Pons (tissue), 1 donor: Measurements from ENCODE around the gene KIAA1328.
"Not testable (repeated sequence)": the region's sequence is repeated elsewhere in the genome, so short reads cannot be mapped to it uniquely, and the experiment has no call there.

Experiments
- DNase-seq: peaks from one replicate; pipeline ENCODE4 v3.0.0-alpha.2; 2016; ENCODE audit warnings: low spot score

Gene KIAA1328

DNA sequence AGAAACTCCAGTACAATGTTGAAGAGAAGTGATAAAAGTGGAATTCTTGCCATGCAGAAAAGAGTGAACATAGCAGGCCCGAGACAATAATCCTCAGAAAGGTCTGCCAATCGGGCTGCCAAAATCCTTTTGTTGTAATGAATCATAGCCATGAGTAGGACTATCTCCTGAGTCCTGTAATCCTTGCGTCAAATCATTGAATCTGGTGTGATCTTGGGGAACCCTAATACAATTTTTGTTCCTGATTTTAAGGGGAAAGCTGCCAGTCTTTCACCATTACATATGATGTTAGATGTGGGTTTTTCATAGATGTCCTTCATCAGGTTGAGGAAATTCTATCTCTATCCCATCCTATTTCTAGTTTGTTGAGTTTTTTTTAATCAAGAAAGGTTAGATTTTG, 2.4 kb upstream of the KIAA1328 start:
- no peak for DNase-seq

DNA sequence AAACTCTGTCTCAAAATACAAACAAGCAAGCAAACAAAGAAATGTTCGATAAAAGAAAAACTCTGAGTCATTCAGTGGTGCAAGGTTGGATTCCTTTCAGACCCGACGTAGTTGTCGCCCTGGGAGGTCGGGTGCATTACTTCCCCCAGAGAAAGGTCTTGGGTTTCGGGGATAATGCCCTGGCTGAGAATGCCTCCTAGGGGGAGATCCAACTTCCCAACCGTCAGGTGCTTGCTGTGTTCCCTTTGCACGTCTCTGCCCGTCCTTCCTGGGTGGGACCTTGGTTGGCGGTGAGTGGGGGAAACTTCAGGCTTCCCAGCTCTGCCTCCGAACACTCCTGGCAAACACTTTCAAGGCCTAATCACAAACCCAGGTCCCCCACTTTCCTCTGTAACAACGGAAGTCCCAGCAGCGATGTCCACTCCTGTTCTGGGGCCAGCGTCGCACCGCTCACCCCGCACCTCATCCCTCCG, 734 bp upstream of the KIAA1328 start:
- peak; percentile 37 for DNase-seq

GRCh38 chr18:36829362-36830157, 633 bp downstream of the KIAA1328 start:
- peak; percentile 51 for DNase-seq

DNA sequence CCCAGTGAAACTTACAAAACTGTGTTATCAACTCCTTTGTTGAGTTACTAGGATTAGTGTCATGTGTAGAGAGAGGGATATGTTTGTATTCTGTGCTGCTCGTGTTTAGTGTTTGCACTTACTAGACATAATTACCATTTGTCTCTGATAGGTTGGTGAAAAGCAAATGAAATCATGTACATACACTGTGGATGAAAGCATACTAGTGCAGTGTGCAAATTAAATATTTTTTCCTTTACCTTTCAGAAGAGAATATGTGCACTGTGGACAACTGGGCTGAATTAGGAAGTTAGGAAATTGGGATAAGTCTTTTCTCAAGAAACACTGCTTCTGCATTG, 1.2 kb downstream of the KIAA1328 start:
- no peak for DNase-seq

DNA sequence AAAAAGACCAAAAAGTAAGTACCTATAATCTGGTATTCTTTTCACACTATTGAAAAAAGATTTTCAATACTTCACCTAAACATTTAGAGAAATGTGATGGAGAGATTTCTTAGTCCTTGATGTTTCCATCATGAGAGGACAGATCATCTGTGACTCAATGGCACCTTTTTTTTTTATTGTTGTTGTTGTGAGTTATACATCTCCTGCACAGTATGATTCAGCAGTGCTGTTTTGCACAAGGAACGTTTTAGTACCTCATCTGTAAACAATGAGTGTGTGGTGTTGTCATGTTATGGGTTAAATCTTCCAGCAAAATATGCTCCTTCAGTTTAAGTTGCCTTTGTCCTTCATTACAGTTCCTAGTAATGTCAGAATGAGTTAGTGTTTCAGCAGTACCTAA, 2.2 kb downstream of the KIAA1328 start:
- DNase-seq = no peak

GRCh38 chr18:36833120-36833519, 4.2 kb downstream of the KIAA1328 start:
- DNase-seq = no peak

- DNase-seq = peak; percentile 41
Observed at GRCh38 chr18:36835927-36836326, 7.0 kb downstream of the KIAA1328 start.

- no peak for DNase-seq
Observed at GRCh38 chr18:36839835-36840234, 10.9 kb downstream of the KIAA1328 start.

DNA sequence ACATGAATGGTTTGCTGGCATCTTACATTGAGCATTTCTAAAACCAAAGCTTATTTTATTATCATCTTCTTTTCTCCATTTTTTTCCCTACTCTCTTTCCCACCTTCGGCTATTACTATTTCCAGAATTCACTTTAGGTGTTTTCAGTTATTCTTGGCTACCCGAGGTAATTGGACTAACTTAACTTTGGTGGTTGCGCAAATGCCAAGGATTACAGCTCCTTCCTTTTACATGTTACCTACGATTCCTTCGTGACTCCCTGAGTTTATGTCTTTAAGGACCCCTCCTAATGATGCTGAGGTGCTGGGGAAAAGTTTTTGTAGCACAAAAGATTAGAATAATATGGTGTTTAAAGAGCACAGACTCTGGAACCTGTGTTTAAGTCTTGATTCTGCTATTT, 14.3 kb downstream of the KIAA1328 start:
- DNase-seq = no peak

GRCh38 chr18:36843784-36844183, 14.9 kb downstream of the KIAA1328 start:
- DNase-seq = no peak

DNA sequence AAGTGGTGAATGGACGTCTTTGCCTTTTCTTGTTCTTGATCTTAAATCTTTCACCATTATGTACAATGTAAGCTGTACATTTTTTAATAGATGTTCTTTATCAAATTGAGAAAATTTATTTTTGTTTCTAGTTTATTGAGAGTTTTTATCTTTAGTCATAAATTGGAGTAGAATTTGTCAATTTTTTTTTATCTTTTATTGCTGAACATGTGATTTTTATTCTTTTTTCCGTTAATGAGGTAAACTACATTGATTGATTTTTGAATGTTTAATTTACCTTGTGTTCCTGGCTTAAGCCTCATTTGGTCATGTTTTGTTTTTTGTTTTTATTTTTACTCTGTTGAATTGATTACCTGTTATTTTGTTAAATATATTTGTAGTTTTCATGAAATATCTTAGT, 19.7 kb downstream of the KIAA1328 start:
- DNase-seq = no peak

DNA sequence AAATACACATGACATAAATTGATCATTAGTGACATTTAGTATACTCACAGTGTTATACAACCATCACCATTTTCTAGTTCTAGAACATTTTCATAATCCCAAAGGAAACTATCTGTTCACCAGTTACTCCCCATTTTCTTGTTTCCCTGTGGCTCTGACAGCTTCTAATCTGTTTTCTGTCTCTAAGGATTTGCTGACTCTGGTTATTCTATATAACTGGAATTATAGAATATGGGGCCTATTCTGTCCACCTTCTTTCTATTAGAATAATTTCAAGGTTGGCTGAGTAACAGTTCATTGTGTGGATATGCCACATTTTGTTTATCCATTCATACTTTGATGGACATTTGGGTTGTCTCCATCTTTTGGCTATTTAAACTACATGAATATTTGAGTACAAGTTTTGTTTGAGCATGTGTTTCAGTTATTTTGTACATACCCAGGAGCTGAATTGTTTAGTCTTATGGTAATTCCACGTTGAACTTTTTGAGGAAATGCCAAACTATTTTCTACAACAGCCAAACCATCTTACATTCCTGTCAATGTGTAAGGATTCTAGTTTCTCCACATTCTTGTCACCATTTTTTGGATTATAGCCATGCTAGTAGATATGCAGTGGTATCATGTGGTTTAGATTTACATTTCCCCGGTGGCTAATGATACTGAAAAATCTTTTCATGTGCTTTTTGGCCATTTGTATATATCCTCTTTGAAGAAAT, 20.5 kb downstream of the KIAA1328 start:
- DNase-seq = no peak

GRCh38 chr18:36850527-36851201, 21.7 kb downstream of the KIAA1328 start:
- no peak for DNase-seq

DNA sequence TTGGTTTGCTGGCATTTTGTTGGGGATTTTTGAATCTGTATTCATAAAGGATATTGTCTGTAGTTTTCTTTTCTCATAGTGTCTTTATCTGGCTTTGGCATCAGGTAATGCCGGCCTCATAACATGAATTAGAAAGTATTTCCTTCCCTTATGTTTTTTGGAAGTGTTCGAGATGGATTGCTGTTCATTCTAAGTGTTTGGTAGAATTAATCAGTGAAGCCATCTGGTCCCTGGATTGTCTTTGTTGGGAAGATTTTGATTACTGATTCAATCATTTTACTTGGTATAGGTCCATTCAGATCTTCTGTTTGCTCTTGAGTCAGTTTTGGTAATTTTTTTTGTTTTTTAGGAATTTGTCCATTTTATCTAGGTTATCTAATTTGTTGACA, 22.3 kb downstream of the KIAA1328 start:
- no peak for DNase-seq

- DNase-seq = peak; percentile 40
Observed at GRCh38 chr18:36856815-36857214, 27.9 kb downstream of the KIAA1328 start.

- DNase-seq = no peak
Observed at GRCh38 chr18:36862182-36862581, 33.3 kb downstream of the KIAA1328 start.

DNA sequence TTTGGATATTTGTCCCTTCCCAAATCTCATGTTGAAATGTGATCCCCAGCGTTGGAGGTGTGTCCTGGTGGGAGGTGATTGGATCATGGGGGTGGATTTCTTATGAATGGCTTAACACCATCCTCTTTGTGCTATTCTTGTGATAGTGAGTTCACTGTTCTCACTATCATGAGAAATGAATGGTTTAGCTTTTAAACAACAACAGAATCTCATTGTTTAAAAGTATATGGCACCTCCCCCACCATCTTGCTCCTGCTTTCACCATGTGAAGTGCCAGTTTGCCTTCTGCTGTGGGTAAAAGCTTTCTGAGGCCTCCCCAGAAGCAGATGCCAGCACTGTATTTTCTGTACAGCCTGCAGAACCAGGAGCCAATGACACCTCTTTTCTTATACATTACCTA, 38.1 kb downstream of the KIAA1328 start:
- DNase-seq = peak; percentile 49

DNA sequence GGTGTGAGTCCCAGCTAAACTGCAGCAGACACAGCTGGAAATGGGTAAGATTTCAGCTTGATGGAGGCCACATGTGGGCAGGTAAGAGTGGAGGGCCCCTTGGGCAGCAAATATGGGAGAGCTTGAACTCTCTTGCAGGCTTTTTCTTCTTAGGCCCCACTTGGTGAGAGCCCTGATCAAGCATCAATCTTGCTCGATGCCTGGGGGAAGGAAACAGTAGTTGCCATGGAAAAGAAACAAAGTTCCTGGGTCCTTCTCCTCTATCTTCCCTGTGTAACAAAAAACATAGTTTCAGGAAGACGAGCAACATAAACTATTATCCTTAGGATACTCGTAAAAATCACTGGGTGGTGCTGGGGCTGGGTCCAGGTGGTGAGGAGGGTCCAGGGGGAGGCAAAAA, 42.9 kb downstream of the KIAA1328 start:
- no peak for DNase-seq

DNA sequence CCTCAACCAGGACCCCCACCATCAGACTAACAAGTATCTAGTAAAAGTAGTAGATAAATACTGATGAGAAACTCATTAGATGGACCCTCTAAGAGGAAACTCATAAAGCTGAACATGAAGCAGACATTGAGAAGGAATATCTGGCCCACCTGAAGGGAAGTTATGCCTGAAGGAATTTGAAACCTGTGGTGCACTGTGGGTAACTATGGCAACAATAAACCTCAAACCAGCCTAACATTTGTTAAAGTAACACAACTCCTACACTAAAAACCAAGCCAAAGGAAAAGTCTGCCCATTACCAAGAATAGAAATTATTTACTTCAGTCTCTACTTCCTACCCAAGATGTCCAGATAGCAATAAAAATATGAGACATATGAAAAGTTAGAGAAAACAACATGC, 43.4 kb downstream of the KIAA1328 start:
- DNase-seq = no peak

DNA sequence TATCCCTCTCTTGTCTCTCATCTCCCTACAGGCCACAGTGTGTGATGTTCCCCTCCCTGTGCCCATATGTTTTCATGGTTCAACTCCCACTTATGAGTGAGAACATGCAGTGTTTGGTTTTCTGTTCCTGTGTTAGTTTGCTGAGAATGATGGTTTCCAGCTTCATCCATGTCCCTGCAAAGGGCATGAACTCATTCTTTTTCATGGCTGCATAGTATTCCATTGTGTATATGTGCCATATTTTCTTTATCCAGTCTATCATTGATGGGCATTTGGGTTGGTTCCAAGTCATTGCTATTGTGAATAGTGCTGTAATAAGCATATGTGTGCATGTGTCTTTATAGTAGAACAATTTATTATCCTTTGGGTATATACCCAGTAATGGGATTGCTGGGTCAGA, 44.9 kb downstream of the KIAA1328 start:
- DNase-seq = not testable (repeated sequence)

GRCh38 chr18:36879796-36880195, 50.9 kb downstream of the KIAA1328 start:
- not testable (repeated sequence) for DNase-seq

DNA sequence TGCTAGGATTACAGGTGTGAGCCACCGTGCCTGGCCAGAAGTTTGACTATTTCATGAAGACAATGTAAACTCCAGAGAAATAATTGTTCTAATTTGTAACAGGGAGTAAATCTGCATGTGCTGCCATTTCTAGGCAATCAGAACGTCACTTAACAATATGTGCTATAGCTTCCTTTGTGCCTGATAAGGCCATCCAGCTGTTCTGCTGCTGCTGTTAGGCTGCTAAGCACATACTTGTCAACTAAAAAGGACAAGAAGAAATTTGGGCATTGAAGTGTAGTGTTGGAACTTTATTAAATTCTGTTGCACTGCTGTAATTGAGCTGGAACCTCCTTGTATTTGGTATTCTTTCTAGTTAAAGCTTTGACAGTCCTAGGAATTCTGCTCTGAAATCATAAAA, 57.1 kb downstream of the KIAA1328 start:
- DNase-seq = no peak

DNA sequence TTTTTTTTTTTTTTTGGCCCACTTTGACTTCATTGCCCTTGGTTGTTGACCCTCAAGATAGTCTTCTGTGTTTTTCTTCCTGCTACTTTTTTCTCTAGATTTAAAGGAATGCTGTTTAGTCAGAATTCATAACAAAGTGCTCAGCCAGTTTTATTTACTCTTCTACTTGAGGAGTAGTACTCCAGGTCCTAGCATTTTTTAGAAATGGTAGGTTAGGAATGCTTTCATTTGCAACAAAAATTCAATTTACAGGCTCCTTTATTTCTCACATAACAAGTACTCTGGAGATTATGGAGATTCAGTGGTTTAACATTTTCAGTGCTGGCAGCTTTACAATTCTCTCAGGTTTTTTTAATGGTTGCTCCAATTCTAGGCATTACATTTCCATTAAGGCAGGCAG, 58.2 kb downstream of the KIAA1328 start:
- no peak for DNase-seq
